ENCODE results near the gene LFNG.

LFNG gene

DNA sequence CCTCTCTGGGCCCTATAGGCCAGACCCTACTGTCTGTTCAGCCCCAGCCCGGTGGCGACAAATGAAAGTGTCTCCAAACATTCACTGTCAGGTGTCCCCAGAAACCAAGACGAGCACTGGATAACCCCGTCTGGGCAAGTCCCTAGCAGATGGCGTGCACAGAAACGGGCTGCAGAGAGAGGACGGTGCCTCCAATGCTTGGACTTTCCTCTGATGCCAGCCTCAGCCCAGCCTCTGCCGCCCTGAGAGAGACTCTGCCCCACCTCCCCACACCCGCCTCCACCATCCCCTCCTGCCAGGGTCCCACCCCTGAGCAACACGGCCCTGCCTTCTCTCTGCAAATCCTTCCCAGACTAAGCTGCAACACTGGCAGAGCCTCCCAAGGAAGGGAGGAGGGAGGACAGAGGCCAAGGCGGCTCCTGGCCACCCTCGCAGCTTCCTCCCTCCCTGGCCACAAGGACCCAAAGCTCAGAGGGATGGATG lies 7.4 kb upstream of the LFNG start:
- no peak overlapping the region for H3K4me3 ChIP-seq (ENCODE audit: low read depth, low read length)
- no peak overlapping the region for H2AFZ ChIP-seq (ENCODE audit: low read length, unreplicated experiment)
- H3K36me3 ChIP-seq (ENCODE audit: insufficient read depth, low read length) = no peaks in the 10 kb centered on the region
- no peak overlapping the region for H3K27ac ChIP-seq (ENCODE audit: low read depth, low read length)
- peaks cover 13% of the 10 kb centered on the region for H3K4me1 ChIP-seq (ENCODE audit: control insufficient read depth, insufficient read depth, low read length, unreplicated experiment)
- H3K79me2 ChIP-seq (ENCODE audit: control insufficient read depth, insufficient read depth, low read length, unreplicated experiment) = no peaks in the 10 kb centered on the region
- no peaks in the 10 kb centered on the region for H3K27me3 ChIP-seq (ENCODE audit: insufficient read depth, low read length)

DNA sequence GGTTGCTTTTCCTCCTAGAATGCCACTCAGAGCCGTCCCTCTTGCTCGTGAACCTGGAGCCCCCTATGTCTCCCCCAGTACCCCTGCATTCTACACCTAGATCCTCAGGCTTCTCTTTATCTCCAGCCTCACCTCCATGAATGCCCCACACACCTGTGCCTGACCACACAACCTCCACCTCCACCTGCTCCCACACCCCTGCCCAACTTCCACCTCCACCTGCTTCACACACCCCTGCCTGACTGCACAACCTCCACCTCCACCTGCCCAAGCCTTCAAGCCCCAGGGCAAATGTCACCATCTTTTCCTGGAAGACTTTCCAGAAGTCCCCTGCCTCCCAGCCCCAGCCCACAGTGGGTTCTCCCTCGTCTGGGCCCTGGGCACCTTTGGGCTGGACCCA lies 6.9 kb upstream of the LFNG start:
- Histone ChIP-seq H2AFZ (ENCODE audit: low read length, unreplicated experiment) (no peak overlapping the region), H3K27me3 (ENCODE audit: insufficient read depth, low read length) (no peaks in the 10 kb centered on the region), H3K36me3 (ENCODE audit: insufficient read depth, low read length) (no peaks in the 10 kb centered on the region), H3K27ac (ENCODE audit: low read depth, low read length) (no peak overlapping the region), H3K79me2 (ENCODE audit: control insufficient read depth, insufficient read depth, low read length, unreplicated experiment) (no peaks in the 10 kb centered on the region), H3K4me3 (ENCODE audit: low read depth, low read length) (no peak overlapping the region), H3K4me1 (ENCODE audit: control insufficient read depth, insufficient read depth, low read length, unreplicated experiment) (peaks cover 18% of the 10 kb centered on the region)

DNA sequence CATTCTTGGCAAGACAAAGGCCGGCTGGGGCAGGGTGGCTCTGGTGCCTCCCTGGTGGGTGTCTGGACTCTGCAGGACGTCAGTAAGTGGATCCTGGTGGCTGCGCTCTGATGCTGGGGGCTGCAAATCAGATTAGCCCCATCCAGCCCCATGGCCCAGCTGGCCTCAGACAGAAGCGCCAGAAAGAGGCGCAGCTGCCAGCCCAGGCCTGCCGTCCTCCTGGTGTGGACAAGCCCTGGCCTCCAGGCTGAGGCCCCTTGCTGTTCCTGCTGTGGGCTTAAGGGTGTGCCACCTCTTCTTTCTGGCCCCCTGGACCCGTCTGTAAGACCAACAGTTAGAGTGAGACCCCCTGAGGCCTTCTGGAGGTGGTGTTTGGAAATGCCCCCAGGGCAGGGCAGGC lies 5.9 kb upstream of the LFNG start:
- Histone ChIP-seq H3K27me3 (ENCODE audit: insufficient read depth, low read length) (no peaks in the 10 kb centered on the region), H3K36me3 (ENCODE audit: insufficient read depth, low read length) (no peaks in the 10 kb centered on the region), H3K27ac (ENCODE audit: low read depth, low read length) (no peak overlapping the region), H2AFZ (ENCODE audit: low read length, unreplicated experiment) (no peak overlapping the region), H3K79me2 (ENCODE audit: control insufficient read depth, insufficient read depth, low read length, unreplicated experiment) (no peaks in the 10 kb centered on the region), H3K4me3 (ENCODE audit: low read depth, low read length) (no peak overlapping the region), H3K4me1 (ENCODE audit: control insufficient read depth, insufficient read depth, low read length, unreplicated experiment) (peaks cover 28% of the 10 kb centered on the region)

DNA sequence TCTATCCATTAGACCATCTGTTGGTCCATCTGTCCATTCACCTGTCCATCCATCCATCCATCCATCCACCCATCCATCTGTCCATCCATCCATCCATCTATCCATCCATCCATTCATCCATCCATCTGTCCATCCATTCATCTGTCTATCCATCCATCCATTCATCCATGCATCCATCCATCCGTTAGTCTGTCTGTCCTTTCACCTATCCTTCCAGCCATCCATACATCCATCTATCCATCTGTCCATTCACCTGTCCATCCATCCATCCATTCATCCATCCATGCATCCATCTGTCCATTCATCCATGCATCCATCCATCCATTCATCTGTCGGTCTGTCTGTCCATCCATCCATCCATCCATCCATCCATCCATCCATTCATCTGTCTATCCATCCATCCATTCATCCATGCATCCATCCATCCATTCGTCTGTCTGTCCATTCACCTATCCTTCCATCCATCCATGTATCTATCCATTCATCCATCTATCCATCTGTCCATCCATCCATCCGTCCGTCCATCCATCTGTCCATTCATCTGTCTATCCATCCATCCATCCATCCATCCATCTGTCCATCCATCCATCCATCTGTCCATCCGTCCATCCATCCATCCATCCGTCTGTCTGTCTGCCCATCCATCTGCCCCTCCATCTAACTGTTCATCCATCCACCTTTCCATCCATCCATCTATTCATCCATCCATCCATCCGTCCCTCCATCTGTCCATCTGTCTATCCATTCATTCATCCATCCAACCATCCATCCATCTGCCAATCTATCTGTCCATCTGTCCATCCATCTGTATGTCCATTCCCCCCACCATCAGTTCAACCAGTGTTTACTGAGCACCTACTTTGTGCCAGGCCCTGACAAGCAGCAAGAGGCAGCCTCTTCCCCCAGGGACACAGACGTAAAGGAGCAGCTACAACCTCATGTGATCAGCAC lies 4.8 kb upstream of the LFNG start:
- Histone ChIP-seq H3K79me2 (ENCODE audit: control insufficient read depth, insufficient read depth, low read length, unreplicated experiment) (no peaks in the 10 kb centered on the region), H3K27ac (ENCODE audit: low read depth, low read length) (no peak overlapping the region), H3K27me3 (ENCODE audit: insufficient read depth, low read length) (no peaks in the 10 kb centered on the region), H3K36me3 (ENCODE audit: insufficient read depth, low read length) (no peaks in the 10 kb centered on the region), H2AFZ (ENCODE audit: low read length, unreplicated experiment) (no peak overlapping the region), H3K4me1 (ENCODE audit: control insufficient read depth, insufficient read depth, low read length, unreplicated experiment) (peaks cover 31% of the 10 kb centered on the region), H3K4me3 (ENCODE audit: low read depth, low read length) (no peak overlapping the region)

DNA sequence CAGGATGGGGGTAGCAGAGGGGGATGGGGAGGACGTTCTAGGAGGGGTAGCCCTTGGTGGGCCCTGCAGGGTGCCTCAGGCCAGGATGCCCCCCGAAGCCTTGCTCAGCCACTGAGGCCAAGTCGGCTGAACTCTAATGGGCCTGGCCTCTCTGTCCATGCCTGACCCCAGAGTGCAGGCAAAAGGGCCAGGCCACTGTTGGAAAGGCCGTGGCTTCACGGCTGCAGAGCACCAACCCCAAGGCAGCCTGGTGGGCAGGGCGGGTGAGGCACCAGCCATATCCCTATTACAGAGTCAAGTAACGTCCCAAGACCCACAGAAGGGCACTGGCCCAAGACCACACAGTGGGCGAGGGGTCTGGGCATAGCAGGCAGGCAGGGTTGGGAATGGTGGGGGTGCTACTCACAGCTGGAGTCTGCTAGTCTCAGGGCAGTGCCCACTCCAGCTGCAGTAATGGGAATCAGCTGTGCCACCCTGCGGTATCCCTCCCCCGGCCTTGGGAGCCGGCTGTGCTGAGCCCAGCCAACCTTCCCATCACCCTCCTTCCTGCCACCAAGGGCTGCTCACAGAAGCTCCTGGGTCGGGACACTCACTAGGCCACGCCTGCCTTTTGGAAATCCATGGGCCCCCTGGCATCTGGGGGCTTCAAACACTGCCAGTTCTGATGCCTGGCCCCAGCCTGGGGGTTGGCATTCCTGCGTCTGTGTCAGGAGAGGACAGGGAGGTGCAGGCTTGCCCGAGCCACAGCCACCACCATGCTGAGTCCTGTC lies 4.0 kb upstream of the LFNG start:
- no peaks in the 10 kb centered on the region for H3K36me3 ChIP-seq (ENCODE audit: insufficient read depth, low read length)
- H3K27ac ChIP-seq (ENCODE audit: low read depth, low read length) = no peak overlapping the region
- no peak overlapping the region for H2AFZ ChIP-seq (ENCODE audit: low read length, unreplicated experiment)
- H3K4me1 ChIP-seq (ENCODE audit: control insufficient read depth, insufficient read depth, low read length, unreplicated experiment) = peaks cover 33% of the 10 kb centered on the region
- no peak overlapping the region for H3K4me3 ChIP-seq (ENCODE audit: low read depth, low read length)
- H3K79me2 ChIP-seq (ENCODE audit: control insufficient read depth, insufficient read depth, low read length, unreplicated experiment) = peaks cover 3% of the 10 kb centered on the region
- no peaks in the 10 kb centered on the region for H3K27me3 ChIP-seq (ENCODE audit: insufficient read depth, low read length)

DNA sequence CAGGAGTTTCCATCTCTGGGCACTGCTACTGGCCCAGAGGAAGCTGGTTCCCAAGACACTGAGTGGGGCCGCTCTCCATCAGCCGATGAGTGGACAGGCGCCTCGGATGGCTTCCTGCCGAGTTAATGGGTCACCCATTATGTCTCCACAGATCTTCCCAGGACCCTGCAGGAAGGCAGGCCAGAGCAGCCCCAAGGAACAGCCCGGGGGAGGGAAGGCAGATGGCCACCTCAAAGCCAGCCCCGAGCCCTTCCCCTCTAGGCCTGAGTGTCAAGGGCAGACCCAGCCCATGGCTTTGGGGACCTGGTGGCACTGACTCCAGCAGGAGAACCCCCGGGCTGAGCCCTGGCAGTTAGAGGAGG lies 3.4 kb upstream of the LFNG start:
- Histone ChIP-seq H3K4me3 (ENCODE audit: low read depth, low read length) (no peak overlapping the region), H3K27ac (ENCODE audit: low read depth, low read length) (no peak overlapping the region), H2AFZ (ENCODE audit: low read length, unreplicated experiment) (no peak overlapping the region), H3K36me3 (ENCODE audit: insufficient read depth, low read length) (no peaks in the 10 kb centered on the region), H3K27me3 (ENCODE audit: insufficient read depth, low read length) (no peaks in the 10 kb centered on the region), H3K79me2 (ENCODE audit: control insufficient read depth, insufficient read depth, low read length, unreplicated experiment) (peaks cover 5% of the 10 kb centered on the region), H3K4me1 (ENCODE audit: control insufficient read depth, insufficient read depth, low read length, unreplicated experiment) (peaks cover 35% of the 10 kb centered on the region)

DNA sequence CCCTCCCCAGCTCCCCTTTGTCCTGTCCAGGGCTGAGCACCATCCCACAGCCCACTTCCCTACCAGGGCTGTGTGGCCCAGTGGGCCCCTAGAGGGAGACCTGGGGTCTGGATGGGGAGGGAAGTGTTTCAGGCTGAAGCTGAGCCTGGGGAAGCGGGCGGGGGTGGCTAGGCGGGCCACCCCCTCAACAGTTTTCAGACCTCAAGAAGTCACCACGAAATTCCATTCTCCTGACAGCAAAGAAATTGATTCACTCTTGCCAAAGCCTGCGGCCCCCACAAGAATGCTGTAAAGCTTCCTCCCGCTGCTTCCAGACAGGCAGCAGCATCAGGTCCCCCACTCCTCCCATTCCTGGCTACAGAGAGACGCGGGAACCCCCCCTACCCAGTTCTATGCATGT lies 2.5 kb upstream of the LFNG start:
- Histone ChIP-seq H3K4me3 (ENCODE audit: low read depth, low read length) (0 out of 2 replicates have a peak overlapping the region, but pooled peaks have one; percentile 9), H3K4me1 (ENCODE audit: control insufficient read depth, insufficient read depth, low read length, unreplicated experiment) (peaks cover 43% of the 10 kb centered on the region), H2AFZ (ENCODE audit: low read length, unreplicated experiment) (no peak overlapping the region), H3K27ac (ENCODE audit: low read depth, low read length) (no peak overlapping the region), H3K27me3 (ENCODE audit: insufficient read depth, low read length) (no peaks in the 10 kb centered on the region), H3K79me2 (ENCODE audit: control insufficient read depth, insufficient read depth, low read length, unreplicated experiment) (peaks cover 10% of the 10 kb centered on the region), H3K36me3 (ENCODE audit: insufficient read depth, low read length) (no peaks in the 10 kb centered on the region)

DNA sequence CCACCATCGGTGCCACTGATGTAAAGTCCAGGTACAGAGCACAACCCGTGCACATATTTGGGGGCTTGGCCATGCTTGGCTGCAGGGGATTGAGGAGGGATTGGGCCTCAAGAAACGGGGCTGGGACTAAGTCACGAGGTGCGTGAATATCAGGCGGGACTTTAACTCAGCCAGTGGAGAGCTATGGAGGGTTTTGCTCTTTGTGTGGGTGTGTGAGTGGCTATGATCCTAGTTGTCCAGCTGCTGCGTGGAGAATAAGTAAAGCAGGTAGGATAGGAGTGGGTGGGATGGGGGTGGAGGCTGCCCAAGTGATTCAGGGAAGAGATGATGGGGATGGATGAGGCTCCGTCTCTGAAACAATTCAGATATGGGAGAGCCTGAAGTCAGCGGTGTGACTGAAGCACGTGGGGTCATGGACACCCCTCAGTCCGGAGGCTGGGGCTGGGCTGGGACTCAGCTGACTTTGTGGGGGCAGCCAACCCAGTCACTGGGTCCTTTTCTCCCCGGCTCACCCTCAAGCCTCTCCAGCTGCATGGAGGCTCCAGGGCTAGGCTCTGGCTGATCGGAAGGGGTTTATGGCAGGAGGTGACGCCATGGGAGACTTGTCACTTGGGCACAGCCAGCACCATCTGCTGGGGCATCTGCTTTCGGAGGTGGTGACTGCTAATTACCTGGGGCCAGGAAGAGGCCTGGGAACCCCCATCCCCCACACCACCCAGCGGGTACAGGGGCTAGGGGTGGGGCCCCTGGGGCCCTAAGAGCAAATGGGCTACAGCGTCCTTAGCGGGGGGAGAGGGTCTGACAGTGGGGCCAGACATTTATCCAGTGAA lies 1.7 kb upstream of the LFNG start:
- no peak overlapping the region for H3K27ac ChIP-seq (ENCODE audit: low read depth, low read length)
- peaks cover 50% of the 10 kb centered on the region for H3K4me1 ChIP-seq (ENCODE audit: control insufficient read depth, insufficient read depth, low read length, unreplicated experiment)
- H3K79me2 ChIP-seq (ENCODE audit: control insufficient read depth, insufficient read depth, low read length, unreplicated experiment) = peaks cover 10% of the 10 kb centered on the region
- H3K36me3 ChIP-seq (ENCODE audit: insufficient read depth, low read length) = no peaks in the 10 kb centered on the region
- H2AFZ ChIP-seq (ENCODE audit: low read length, unreplicated experiment) = no peak overlapping the region
- H3K4me3 ChIP-seq (ENCODE audit: low read depth, low read length) = 0 out of 2 replicates have a peak overlapping the region, but pooled peaks have one; percentile 9
- no peaks in the 10 kb centered on the region for H3K27me3 ChIP-seq (ENCODE audit: insufficient read depth, low read length)

DNA sequence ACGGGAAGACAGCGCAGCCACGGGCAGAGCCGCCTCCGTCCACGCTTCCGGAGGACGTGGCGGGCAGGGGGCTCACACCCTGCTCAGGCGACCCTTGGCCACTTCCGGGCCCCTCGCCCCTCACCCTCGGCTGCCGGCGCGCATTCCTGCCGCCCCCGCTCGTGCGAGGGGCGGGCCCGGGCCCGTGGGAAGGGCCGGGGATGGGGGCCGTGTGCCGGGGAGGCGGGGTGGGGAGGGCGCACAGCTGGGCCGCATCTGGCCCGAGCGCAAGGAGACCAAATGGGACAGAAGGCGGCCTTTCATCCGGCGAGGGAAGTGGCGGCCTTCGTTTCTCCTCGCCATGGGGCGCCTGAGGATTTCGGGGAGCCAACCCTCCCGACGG lies 846 bp upstream of the LFNG start:
- Histone ChIP-seq H3K4me1 (ENCODE audit: control insufficient read depth, insufficient read depth, low read length, unreplicated experiment) (peaks cover 59% of the 10 kb centered on the region), H3K79me2 (ENCODE audit: control insufficient read depth, insufficient read depth, low read length, unreplicated experiment) (peaks cover 16% of the 10 kb centered on the region), H3K4me3 (ENCODE audit: low read depth, low read length) (peak overlapping the region; percentile 52), H3K36me3 (ENCODE audit: insufficient read depth, low read length) (no peaks in the 10 kb centered on the region), H2AFZ (ENCODE audit: low read length, unreplicated experiment) (no peak overlapping the region), H3K27me3 (ENCODE audit: insufficient read depth, low read length) (no peaks in the 10 kb centered on the region), H3K27ac (ENCODE audit: low read depth, low read length) (no peak overlapping the region)

DNA sequence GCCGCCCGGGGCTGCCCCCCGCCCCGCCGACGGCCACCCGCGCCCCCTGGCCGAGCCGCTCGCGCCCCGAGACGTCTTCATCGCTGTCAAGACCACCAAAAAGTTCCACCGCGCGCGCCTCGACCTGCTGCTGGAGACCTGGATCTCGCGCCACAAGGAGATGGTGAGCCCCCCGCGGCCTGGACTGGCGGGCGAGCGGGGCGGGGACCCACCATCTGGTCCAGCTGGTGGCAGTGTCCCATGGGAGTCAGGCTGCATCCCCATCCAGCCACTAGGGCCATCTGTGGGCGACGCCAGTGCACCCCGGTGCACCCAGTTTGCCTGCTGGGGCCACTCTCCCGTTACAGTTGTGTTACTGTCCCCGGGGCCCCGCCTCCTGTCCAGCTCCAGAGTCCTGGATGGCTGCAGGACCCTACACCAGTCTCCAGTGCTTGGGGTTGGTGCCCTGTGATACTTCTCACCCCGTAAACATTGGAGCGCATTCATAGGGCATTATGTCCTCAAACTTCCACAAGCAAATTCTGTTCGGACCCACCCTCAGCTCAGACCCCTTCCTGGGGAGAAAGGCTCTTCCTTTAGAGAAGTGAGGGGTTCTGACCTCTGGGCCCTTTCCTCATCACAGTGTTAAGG lies 672 bp downstream of the LFNG start:
- Histone ChIP-seq H3K36me3 (ENCODE audit: insufficient read depth, low read length) (no peaks in the 10 kb centered on the region), H3K27me3 (ENCODE audit: insufficient read depth, low read length) (no peaks in the 10 kb centered on the region), H2AFZ (ENCODE audit: low read length, unreplicated experiment) (no peak overlapping the region), H3K4me1 (ENCODE audit: control insufficient read depth, insufficient read depth, low read length, unreplicated experiment) (peaks cover 64% of the 10 kb centered on the region), H3K79me2 (ENCODE audit: control insufficient read depth, insufficient read depth, low read length, unreplicated experiment) (peaks cover 16% of the 10 kb centered on the region), H3K27ac (ENCODE audit: low read depth, low read length) (no peak overlapping the region), H3K4me3 (ENCODE audit: low read depth, low read length) (peak overlapping the region; percentile 86)
